IPS-NIHi11 (cell line): ENCODE results near the gene CPLX1.

Experiments
- DNase-seq: peaks from one replicate; pipeline ENCODE4 v3.0.0; 2012; ENCODE audit warnings: mixed read lengths, low spot score

Gene CPLX1

GRCh38 chr4:832536-832935 lies 6.6 kb upstream of the CPLX1 start:
- no peak for DNase-seq

GRCh38 chr4:832108-832507 lies 6.2 kb upstream of the CPLX1 start:
- DNase-seq, result no peak

GRCh38 chr4:831483-831805 lies 5.5 kb upstream of the CPLX1 start:
- no peak for DNase-seq

- no peak for DNase-seq
Observed at GRCh38 chr4:830601-831482, 4.9 kb upstream of the CPLX1 start.

- peak; percentile 24 for DNase-seq
Observed at GRCh38 chr4:829761-830600, 4.1 kb upstream of the CPLX1 start.

- DNase-seq, result no peak
Observed at GRCh38 chr4:829291-829690, 3.4 kb upstream of the CPLX1 start.

- peak; percentile 76 for DNase-seq
Observed at GRCh38 chr4:828641-829271, 2.8 kb upstream of the CPLX1 start.

GRCh38 chr4:827209-828081 lies 1.5 kb upstream of the CPLX1 start:
- peak; percentile 65 for DNase-seq

- DNase-seq, result peak; percentile 80
Observed at GRCh38 chr4:826508-827208, 729 bp upstream of the CPLX1 start.

GRCh38 chr4:825063-825970 lies 612 bp downstream of the CPLX1 start:
- DNase-seq, result peak; percentile 91

- DNase-seq, result peak; percentile 53
Observed at GRCh38 chr4:824461-825062, 1.4 kb downstream of the CPLX1 start.

- peak; percentile 58 for DNase-seq
Observed at GRCh38 chr4:823761-824460, 2.0 kb downstream of the CPLX1 start.

GRCh38 chr4:823176-823760 lies 2.7 kb downstream of the CPLX1 start:
- no peak for DNase-seq

GRCh38 chr4:822361-823175 lies 3.4 kb downstream of the CPLX1 start:
- no peak for DNase-seq

GRCh38 chr4:821631-822030 lies 4.3 kb downstream of the CPLX1 start:
- no peak for DNase-seq

GRCh38 chr4:821181-821591 lies 4.7 kb downstream of the CPLX1 start:
- DNase-seq, result no peak
